ENCODE results near the gene PLCXD1. TPM values are rescaled to one million over a fixed set of nuclear protein-coding genes. Genes with fewer than 3 reads are reported as not detected.
A peak's percentile ranks its signal among the peaks of the same experiment; 100 is the strongest.

The PLCXD1 gene
- polyA plus RNA-seq, 2 of the 4 experiments (the other 2 are of a cell fraction) = 64.6 to 67.9 TPM

GRCh38 chrX:275476-275966, 5.7 kb upstream of the PLCXD1 start:
- no peak for TF ChIP-seq CTCF (IDR thresholded peaks at IDR 0.05)
- TF ChIP-seq ZSCAN20 (CRISPR knock-in tag; IDR thresholded peaks at IDR 0.05) = no peak
- TF ChIP-seq SMC3 (IDR thresholded peaks at IDR 0.05) = no peak
- no peak for TF ChIP-seq ATOH8 (CRISPR knock-in tag; IDR thresholded peaks at IDR 0.05; ENCODE audit: low read depth)
- no peak for TF ChIP-seq GATA3 (IDR thresholded peaks at IDR 0.05; ENCODE audit: borderline replicate concordance)
- TF ChIP-seq TFCP2L1 (CRISPR knock-in tag; IDR thresholded peaks at IDR 0.05) = no peak
- TF ChIP-seq EHMT2 (IDR thresholded peaks at IDR 0.05; ENCODE audit: low read depth) = no peak
- TF ChIP-seq FOXS1 (CRISPR knock-in tag; IDR thresholded peaks at IDR 0.05) = no peak
- TF ChIP-seq KDM5A (IDR thresholded peaks at IDR 0.05) = no peak
- no peak for TF ChIP-seq CHD2 (IDR thresholded peaks at IDR 0.05; ENCODE audit: low read length, partially characterized antibody)
- no peak for TF ChIP-seq RAD21 (conservative IDR thresholded peaks at IDR 0.05 in 1 of 2, IDR thresholded peaks at IDR 0.05 in 1 of 2)
- no peak for TF ChIP-seq E2F6 (IDR thresholded peaks at IDR 0.05; ENCODE audit: borderline replicate concordance, low read depth)
- POLR2A ChIA-PET = no interaction called here
- peak overlapping the region; percentile 62 for H3K4me3 ChIP-seq
- H3K4me2 ChIP-seq = peak overlapping the region; percentile 83
- no peaks in the 10 kb centered on the region for H3K9me3 ChIP-seq
- FAIRE-seq (no peak), DNase-seq (ENCODE audit: low read depth in 1 of 2, low spot score in 1 of 2) (no peak), ATAC-seq (peak; percentile 12 to 13; a peak in 4 of 6 replicates)
- CTCF ChIA-PET = no interaction called here
- H3K4me1 ChIP-seq = peaks cover 23% of the 10 kb centered on the region
- 68% methylated on average over 28 of the region's 32 CpGs for WGBS (ENCODE audit: missing lambda C conversion rate)
- peak overlapping the region; percentile 70 to 91 for H3K27ac ChIP-seq

GRCh38 chrX:275967-276580, 5.1 kb upstream of the PLCXD1 start:
- ATAC-seq = peak; percentile 80 to 91
- Histone ChIP-seq H3K9me3 (no peaks in the 10 kb centered on the region), H3K4me2 (peak overlapping the region; percentile 83), H3K4me3 (peak overlapping the region; percentile 62), H3K4me1 (peaks cover 23% of the 10 kb centered on the region), H3K27ac (peak overlapping the region; percentile 70 to 91)
- WGBS (ENCODE audit: missing lambda C conversion rate) = 1% methylated on average over 19 of the region's 36 CpGs
- no peak for FAIRE-seq
- ChIA-PET POLR2A (no interaction called here), CTCF (no interaction called here)
- TF ChIP-seq JUN (IDR thresholded peaks at IDR 0.05) = peak in 1 of 2 experiments; percentile 57; a peak in 1 of 5 replicates
- peak; percentile 89 for TF ChIP-seq POLR2A (IDR thresholded peaks at IDR 0.05; ENCODE audit: low read length)
- TF ChIP-seq RNF2 (IDR thresholded peaks at IDR 0.05; ENCODE audit: borderline replicate concordance, low read depth) = peak; percentile 65; the same call in 1 of the 2 replicates
- TF ChIP-seq CHD4 (IDR thresholded peaks at IDR 0.05; ENCODE audit: borderline replicate concordance) = no peak
- TF ChIP-seq MAX (IDR thresholded peaks at IDR 0.05) = peak; percentile 8; the same call in 1 of the 2 replicates
- no peak for TF ChIP-seq SREBF2 (IDR thresholded peaks at IDR 0.05)
- peak; percentile 34; the same call in 1 of the 3 replicates for TF ChIP-seq BCL3 (IDR thresholded peaks at IDR 0.05)
- TF ChIP-seq NR3C1 (IDR thresholded peaks at IDR 0.05) = no peak
- peak; percentile 78 to 93 for DNase-seq (ENCODE audit: low read depth in 1 of 2, low spot score in 1 of 2)

Measured in A549 (cell line).